ENCODE measurements around the gene HIF1AN.

HIF1AN gene

DNA sequence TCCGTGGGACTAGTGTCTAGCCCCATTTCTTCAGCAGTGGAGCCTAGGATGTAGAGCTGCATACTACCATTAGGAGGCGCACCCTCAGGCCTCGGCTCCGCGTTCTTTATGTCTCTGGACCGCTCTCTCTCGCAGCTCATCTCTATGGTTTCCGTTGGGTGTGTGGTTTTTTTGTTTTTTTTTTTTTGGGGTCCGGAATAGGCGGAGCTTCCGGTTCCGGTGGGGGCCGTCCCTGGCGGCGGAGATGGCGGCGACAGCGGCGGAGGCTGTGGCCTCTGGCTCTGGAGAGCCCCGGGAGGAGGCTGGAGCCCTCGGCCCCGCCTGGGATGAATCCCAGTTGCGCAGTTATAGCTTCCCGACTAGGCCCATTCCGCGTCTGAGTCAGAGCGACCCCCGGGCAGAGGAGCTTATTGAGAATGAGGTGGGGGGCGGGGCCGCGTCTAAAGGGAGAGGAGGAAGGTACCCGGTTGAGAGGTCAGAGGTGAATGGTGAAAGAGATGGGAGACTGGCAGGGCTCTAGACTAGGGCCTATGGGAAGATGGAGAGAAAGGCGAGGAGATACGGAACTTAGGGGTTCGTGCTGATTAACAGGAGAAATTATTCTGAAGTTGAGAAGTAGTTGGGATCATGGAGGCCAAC, at the start of gene HIF1AN:
TSS of gene HIF1AN (plus strand) at position 229 of the 639 bp plus-strand sequence. CDS start at position 245, 16 bp downstream.
- peak; percentile 98 for DNase-seq (ENCODE audit: low read depth)

DNA sequence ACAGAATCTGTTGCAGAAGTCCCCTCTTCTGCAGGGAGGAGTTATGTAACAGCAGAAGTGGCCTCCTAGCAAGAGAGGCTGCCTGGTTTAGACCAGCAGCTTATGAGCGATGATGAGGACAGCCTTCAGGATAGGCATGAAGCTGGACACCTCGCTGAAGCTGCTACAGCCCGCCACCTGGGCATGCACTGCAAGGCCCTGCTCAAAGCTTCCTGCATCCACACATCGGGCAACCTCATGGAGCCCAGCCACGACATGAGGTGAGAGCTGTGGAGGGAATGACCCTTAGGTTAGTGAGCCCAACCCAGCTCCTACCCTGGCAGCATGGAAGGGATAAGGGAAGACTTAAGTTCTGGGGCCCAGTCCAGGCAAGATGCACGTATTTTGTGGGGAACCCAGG, 48.2 kb upstream of the HIF1AN start:
- no peak for DNase-seq (ENCODE audit: low read depth)

DNA sequence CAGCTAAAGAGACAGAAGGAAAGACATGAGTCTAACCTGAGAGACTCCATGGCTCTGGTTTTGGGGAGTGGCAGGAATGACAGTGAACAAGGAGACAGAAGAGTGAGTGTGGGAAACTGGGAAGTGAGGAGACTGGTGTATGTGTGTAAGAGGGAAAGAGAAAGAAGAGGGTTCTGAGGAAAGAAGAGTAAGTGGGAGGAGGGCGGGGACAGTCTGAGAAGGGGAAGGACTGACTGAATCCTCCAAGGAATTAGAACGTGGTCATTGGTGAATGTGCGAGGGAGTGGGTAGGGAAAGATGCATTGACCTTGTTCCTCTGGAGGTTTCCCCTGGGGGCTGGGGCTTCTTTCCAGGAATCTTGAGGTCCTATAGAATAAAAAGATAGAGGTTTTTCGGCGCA, 46.3 kb upstream of the HIF1AN start:
- no peak for DNase-seq (ENCODE audit: low read depth)

DNA sequence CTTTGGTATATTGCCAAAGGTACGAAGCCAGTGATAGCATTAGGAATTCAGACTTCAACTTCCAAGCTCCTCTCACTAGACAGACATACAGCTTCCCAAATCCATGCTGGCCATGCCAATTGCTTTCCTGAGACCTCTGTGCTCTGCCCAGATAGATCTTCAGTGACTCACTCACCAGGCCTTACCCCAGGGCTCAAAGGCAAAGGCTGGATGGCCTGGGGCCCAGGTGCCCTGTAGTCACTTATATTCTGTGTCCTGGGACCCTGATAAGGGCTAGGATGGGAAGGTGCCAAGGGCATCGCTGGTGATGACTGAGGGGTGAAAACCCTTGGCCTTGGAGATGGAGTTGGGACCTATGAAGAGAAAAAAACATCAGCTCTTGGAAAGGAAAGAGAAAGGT, 45.2 kb upstream of the HIF1AN start:
- no peak for DNase-seq (ENCODE audit: low read depth)

DNA sequence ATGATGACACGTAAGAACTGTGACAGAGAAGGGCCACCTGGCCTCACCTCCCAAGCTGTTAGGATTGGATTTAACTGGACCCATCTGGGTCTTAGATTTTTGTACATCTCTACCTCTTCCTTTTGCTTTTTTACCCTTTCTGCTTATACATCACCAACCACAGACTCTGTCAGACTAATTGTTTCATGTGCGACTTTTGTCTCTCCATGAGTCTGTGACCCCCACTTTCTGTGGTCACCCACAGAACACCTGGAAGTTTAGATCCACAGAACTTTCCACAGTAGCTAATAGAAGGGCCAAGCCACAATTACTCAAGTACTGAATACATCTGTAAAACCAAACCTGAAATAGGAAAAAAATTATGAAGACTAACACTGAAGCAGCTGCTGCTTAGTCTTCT, 39.2 kb upstream of the HIF1AN start:
- DNase-seq (ENCODE audit: low read depth) = no peak

DNA sequence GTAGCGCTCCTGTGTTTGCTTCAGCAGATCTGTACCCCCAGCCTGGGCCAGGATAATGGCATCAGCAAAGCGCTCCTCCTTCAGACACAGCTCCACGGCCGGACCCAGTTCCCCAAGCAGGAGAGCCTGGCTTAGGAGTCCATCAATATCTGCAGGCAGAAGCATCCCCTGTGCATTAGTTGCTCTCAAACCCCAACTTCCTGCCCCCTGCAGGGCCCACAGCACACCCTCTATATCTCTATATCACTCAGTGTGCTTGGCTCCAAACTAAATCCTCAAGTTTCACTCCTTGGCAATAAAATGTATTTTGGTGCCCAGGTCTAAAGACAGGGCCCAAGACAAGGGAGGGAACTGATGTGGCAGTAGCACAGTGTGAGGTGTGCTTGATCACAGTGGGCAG, 37.7 kb upstream of the HIF1AN start:
- DNase-seq (ENCODE audit: low read depth) = no peak

DNA sequence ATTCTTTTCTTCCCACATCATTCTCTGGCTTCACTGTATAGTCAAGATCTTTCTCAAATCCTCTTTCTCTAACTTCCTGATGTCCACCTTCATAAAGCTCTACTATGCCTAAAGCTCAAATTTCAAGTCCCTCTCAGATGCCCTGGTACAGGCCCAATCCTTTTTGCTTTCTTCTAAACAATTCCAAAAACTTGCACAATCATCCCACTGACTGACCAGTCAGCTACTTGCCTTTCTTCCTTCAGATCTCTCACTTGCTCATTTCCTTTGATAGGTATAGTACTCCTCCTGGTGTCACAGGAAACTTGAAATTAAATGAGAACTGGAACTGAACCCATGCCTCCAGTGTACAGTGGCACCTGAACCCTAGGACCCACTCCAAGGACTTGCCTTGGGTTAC, 34.3 kb upstream of the HIF1AN start:
- DNase-seq (ENCODE audit: low read depth) = no peak

DNA sequence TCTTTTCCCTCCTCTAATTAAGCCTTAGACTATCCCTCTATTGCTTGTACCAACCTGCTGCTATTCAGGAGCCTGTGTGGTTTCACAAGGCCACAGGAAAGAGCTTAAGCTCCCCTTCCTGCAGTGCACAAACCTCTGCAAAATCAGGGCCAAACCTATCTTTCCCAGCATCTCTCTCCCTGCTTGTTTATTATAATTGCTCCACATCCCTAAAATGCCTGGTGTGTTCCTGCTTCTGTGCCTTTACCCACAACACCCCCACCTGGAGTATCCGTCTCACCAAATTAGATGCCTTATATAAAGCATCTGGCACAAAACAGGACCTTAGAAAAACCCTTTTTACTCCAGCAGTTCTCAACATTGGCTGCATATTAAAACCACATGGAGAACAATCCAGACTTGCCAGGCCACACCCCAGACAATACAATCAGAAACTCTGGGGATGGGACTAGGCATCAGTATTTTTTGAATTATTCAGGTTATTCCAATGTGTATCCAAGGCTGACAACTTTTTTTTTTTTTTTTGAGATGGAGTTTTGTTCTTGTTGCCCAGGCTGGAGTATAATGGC, 32.7 kb upstream of the HIF1AN start:
- no peak for DNase-seq (ENCODE audit: low read depth)

DNA sequence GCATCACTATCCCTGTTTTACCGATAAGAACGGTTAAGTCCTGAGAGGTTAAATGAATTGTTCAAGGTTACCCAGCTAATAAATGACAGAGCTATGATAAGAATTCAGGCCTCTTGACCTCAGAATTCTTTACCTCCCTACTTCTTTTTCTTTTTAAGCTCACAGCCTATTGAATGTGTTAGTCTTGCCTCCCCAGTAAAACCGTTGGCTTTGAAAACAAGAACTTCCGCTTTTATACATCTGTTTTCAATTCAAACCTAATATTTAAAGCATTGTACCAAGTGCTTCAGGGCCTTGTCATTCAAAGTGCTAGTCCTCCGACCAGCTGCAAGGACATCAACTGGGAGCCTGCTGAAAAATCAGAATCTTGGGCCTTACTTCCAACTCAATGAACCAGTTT, 31.6 kb upstream of the HIF1AN start:
- DNase-seq (ENCODE audit: low read depth) = no peak

DNA sequence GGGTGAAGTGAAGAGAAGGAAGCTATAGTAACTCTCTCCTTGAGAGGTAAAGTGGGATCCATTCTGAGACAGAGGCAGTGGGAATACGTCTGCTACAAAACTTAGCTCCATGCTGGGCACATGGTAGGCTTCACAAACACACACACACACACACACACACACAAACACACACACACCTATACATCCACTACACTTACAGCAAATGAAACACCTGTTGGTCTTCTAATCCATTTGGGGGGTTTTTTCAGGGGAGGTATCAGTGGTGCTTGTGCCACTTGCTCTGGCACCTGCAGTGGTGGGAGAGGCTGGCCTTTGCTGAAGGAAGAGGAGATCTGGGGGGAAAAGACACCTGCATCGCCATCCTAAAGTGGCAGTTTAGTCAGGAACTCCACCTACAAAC, 30.6 kb upstream of the HIF1AN start:
- no peak for DNase-seq (ENCODE audit: low read depth)

DNA sequence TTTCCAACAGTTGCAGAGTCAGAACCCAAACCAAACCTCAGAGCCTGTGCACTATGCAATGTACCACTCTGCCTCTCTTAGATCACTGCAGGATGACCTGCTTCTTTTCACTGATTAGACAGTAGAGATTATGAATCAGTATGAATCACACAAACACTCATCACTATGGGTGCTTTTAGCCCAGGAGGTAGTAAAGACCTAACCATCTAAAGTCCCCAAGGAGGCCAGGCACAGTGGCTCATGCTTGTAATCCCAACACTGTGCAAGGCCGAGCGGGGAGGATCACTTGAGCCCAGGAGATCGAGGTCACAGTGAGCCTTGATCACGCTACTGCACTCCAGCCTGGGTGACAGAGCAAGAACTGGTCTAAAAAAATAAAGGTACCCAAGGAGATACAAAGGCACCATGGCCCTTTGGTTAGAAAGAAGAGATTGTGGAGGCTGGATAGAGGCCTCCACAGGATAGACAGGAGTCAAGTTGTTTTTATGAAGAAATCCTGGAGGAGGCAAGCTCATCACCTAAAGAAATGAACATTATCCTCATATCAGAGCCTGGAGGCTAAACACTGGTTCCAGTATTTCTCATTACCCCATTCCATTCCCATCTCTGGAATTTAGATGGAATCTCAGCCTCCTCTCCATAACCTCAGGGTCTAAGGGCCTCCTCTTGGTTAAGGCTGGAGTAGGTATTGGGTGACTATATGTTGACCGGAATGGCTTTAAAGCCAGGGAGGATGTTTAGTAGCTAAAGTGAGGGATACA, 29.0 kb upstream of the HIF1AN start:
- DNase-seq (ENCODE audit: low read depth) = peak; percentile 90

DNA sequence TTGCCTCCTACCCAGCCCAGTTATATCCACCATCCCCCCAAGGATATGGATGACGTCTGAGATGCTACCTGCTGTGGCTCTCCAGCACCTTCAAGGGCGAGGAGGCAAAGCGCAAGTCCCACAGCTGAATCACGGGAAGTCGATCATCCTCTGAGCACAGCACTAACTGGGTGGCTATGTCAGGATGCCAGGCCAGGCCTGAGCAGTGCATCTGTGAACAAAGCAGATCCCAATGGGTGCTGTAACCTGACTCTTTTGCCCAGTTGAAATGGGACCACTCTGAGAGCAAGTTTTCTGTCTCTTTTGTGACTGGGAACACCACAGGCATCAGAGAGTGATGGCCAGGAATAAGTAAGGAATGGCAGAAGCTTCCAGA, 28.4 kb upstream of the HIF1AN start:
- DNase-seq (ENCODE audit: low read depth) = no peak

DNA sequence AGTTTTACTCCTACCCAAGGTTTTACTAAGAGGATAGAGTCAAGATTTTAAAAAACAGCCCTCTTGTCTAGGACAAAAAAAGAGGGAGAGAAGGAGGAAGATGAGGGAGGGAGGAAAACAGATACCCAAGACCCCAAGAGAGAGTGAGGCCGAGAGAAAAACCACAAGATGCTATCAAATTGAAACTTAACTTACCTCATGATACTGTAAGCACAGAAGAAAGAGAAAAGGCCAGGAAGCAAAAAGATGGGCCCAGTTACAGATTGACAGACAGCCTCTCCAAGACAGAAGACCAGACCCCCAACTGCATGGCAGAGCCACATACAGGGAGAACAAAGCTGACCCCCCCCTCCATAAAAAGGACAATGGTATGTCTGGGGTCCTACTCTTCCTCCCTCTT, 27.5 kb upstream of the HIF1AN start:
- no peak for DNase-seq (ENCODE audit: low read depth)

DNA sequence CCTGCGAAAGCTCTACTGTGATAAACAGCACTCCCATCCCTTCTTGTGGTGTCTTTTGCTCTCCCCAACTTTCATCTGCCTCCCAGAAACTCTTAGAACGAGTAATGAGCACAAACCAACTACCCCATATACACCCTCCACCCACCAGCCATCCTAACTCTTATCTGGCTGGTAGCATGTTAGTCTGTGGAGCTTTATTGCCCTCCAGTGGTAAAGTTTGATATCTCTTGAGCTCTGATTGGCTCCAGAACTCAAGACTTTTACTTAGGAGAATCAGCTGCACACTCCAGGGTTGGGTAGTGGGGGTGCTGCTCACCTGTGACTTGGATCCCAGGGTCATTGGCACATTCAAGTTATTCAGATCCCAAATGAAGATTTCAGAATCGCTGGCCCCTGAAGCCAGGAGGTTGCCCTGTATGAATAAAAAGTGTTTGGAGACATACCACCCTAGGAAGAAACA, 27.0 kb upstream of the HIF1AN start:
- peak; percentile 72 for DNase-seq (ENCODE audit: low read depth)

DNA sequence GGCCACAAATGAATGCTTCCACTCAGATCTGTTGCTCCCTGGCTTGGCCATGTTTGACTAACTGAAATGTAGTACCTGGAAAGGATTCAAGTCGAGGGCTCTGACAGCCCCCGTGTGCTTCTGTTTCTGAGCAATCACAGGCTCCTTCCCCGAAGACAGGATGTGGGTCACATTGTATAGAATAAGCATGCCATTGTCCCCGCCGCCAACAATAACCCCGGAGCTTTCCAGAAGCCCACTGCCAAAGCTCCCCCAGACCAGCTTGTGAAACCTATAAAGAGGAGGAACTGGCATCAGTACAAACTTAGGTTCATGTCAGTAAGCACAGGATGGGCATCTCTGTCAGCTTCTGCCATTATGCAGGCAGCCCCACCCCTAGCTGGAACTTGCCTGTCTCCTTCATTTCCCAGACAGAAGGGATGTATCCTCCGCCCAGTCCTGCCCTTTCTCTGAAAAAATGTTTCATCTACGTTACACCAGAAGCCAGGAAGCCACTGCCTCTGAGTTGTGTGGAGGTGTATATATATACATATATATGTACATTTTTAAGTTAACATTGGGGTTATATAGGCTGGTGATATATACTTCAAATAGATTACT, 26.4 kb upstream of the HIF1AN start:
- DNase-seq (ENCODE audit: low read depth) = no peak

DNA sequence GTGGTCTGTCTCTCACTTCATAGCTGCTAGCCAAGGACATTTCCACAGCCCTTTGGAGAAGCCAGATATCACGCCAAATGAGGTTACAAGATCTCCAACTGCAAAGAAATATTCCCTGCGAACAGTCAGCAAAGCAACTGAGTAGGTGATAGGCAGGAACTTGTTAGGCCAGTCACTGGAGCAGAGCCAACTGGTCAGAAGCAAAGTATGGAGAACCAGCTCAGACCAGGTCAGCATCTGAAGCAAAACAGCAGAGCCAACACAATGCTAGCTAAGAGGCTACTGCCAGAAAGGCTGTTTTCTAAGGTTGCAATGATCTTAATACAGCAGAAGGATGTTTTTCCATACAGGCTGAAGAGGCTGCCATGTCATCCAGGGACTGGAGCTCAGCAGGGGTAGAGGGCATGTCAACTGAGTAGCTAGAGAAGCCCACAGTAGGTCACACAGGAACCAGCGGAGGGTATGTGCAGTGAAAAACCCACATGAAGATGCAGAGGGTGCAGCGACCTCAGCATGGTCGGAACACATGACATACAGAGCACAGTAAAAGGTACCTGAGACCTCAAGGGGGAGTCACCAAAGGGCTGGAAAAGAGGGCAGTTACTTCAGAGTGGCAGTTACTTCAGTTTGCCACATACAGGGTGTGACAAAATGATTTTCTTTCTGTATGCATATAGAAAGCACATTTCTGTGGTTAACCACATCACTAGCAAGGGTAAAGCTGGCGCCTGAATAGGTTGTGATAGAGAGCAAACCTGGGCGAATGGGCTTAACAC, 25.0 kb upstream of the HIF1AN start:
- DNase-seq (ENCODE audit: low read depth) = no peak

DNA sequence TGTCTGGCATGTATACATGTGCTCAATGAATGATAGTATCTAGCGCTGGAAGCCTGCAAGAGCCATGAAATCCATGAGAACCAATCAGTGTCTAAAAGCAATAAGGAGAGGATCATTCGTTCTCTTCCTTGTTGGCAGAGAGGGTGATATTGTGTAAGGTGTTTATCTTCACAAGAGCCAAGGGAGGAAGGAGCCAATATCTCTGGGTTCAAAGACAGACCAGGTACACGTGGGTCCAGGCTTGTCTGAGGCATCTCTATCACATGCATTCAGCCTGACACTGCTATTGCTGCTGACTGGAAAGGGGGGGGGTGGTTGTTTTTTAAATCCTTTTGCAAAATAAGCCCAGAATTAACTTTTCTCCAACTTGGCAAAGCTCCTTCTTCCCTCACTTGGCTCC, 20.1 kb upstream of the HIF1AN start:
- no peak for DNase-seq (ENCODE audit: low read depth)

DNA sequence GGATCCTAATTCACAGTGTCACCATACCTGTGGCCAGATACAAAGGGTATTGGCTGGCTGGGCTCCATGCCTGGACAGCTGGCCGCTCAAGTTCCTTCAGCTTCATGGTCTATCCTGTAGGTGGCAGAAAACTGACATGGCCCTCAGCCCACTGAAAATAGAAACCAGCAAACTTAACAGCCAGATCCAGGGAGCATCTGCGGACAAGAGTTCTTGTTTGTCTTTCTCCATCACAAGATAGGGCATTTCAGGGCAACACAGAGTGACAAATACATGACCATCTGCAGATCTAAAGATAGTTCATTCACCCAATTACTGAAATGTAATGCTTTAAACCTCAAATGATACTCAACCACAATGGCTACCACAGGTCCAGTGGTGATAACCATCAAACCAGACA, 18.9 kb upstream of the HIF1AN start:
- no peak for DNase-seq (ENCODE audit: low read depth)

DNA sequence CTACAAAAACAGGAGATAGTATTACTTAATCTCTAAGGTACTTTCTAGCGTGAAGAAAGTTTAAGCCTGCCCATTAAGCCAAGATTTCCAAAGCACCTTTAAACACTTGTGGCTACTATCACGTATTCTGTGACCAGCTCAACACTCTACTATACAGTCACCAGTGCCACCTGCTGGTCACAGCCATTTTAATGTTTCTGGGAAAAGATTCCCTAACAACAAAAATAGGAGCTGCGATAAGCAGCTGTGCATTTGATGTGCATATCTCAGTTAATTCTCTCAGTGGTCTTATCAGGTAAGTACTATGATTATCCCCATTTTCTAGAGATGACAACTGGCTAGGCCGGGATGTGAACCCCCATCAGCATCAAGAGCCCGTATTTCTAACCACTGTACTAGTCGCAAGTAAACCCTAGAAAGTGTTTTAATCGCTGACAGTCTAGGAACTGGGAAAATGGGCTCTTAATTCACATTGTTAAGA, 16.9 kb upstream of the HIF1AN start:
- DNase-seq (ENCODE audit: low read depth) = peak; percentile 77

DNA sequence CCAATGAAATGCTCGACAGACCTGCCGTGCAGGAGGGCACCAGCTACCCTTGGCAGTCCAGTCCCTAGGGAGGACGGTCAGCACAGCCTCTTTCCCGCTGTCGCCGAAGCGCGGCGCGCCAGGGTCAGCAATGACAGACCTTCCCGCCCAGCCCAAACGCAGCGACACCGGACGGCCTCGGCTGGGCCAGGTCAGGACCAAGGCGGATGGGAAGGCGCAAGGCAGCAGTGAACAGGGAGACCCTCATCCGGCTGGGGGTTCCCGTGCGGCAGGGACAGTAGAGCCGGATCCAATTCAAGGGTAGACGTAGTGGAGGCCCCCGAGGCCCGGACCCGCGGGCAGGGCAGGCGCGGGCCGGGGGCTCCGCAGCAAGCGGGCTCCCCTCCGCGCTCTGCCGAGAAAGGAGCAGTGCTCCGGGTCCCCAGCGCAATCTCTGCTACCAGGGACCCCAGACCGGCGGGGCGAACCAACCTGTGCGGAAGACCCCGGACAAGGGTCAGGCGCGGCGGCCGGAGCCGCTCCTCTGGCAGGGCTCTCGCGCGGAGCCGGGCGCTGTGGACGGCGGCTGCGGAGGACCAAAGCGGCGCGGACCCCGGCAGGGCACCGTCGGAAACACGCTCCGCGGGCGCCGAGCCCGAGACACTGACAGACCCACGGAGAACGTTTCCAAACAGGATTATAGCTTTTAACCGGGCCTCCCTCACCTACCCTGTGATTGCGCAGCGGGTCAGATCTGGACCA, 16.3 kb upstream of the HIF1AN start, which contains the start of gene SEC31B:
TSS of gene SEC31B (minus strand) at position 551 of the 741 bp plus-strand sequence. CDS start 2,909 bp downstream, outside the sequence.
- DNase-seq (ENCODE audit: low read depth) = peak; percentile 25

DNA sequence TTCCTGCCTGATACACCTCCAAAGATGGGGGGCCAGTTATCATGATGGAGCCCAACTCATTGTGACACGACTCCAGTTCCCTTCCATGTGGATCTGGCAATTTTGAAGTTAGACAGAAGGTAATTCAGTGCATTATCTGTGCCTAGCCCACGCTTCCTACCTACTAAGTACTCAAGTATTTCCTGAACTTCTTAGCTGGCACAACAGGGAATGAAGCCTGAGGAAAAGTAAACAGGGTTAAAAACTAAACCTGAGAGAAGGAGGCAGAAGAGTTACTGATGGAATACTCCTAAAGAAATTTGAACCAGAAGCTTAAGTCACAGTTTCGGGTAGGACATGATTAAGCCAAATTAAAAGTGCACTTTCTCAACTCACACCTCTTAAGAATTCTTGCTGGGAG, 14.9 kb upstream of the HIF1AN start:
- peak; percentile 73 for DNase-seq (ENCODE audit: low read depth)

All from ELR (cell line).